Measurements from ENCODE around the gene INMT.

- TF ChIP-seq POLR2A (IDR thresholded peaks at IDR 0.05) (no peak), POLR2AphosphoS5 (IDR thresholded peaks at IDR 0.05) (no peak)
Measured at GRCh38 chr7:30752484-30752883, 549 bp downstream of the INMT start.
